Measurements from ENCODE around the gene PEDS1. TPM values are rescaled to one million over a fixed set of nuclear protein-coding genes. Genes with fewer than 3 reads are reported as not detected.
A peak's percentile ranks its signal among the peaks of the same experiment; 100 is the strongest.

Gene PEDS1
- total and polyA plus RNA-seq, 12 donors = 18.7 to 39.1 (median 29.8) TPM

- TF ChIP-seq CTCF (IDR thresholded peaks at IDR 0.05) (no peak), POLR2A (IDR thresholded peaks at IDR 0.05) (peak; percentile 2 to 18)
- Histone ChIP-seq H3K4me3 (peak overlapping the region; percentile 39 to 99 (median 83)), H3K27ac (peak overlapping the region; percentile 69 to 100 (median 98)), H3K4me1 (replicated peaks in 1 of 2) (peaks cover 20 to 30% of the 10 kb centered on the region in 2 donors), H3K36me3 (replicated peaks in 1 of 2) (peaks cover 0 to 25% of the 10 kb centered on the region in 2 donors), H3K27me3 (no peaks in the 10 kb centered on the region), H3K9me3 (replicated peaks in 1 of 3) (no peaks in the 10 kb centered on the region)
- DNase-seq = peak in 6 of 7 donors; percentile 48 to 76 (median 66)
- intact Hi-C loops (cut with DNase I) = loop anchor here in 1 of 2 donors (5.0 to 10.0 kb wide), 2 partner anchors 81 to 109 kb away; no protein-coding TSS in a partner anchor
- 0 to 27% (median 24%) methylated on average over 3 to 10 of the region's 10 CpGs for WGBS, 4 donors
Measured at GRCh38 chr20:50193199-50193835, 39.8 kb upstream of the PEDS1 start.

GRCh38 chr20:50192364-50193198 lies 39.1 kb upstream of the PEDS1 start:
- Histone ChIP-seq H3K27me3 (no peaks in the 10 kb centered on the region), H3K9me3 (replicated peaks in 1 of 3) (no peaks in the 10 kb centered on the region), H3K4me1 (replicated peaks in 1 of 2) (peaks cover 20 to 30% of the 10 kb centered on the region in 2 donors), H3K4me3 (peak overlapping the region; percentile 39 to 99 (median 83)), H3K36me3 (replicated peaks in 1 of 2) (peaks cover 0 to 25% of the 10 kb centered on the region in 2 donors), H3K27ac (peak overlapping the region; percentile 69 to 100 (median 99))
- intact Hi-C loops (cut with DNase I) = loop anchor here in 1 of 2 donors (5.0 to 10.0 kb wide), 2 partner anchors 82 to 110 kb away; no protein-coding TSS in a partner anchor
- TF ChIP-seq CTCF (IDR thresholded peaks at IDR 0.05) (no peak), POLR2A (IDR thresholded peaks at IDR 0.05) (peak in 1 of 2 donors; percentile 12)
- 0 to 4% (median 2%) methylated on average over 23 to 25 of the region's 25 CpGs for WGBS, 4 donors
- DNase-seq = peak; percentile 84 to 94 (median 87)

- Histone ChIP-seq H3K36me3 (replicated peaks in 1 of 2) (peaks cover 0 to 25% of the 10 kb centered on the region in 2 donors), H3K27me3 (no peaks in the 10 kb centered on the region), H3K27ac (peak overlapping the region; percentile 69 to 100 (median 99)), H3K4me1 (replicated peaks in 1 of 2) (peaks cover 20 to 30% of the 10 kb centered on the region in 2 donors), H3K4me3 (peak overlapping the region; percentile 56 to 99 (median 82)), H3K9me3 (replicated peaks in 1 of 3) (no peaks in the 10 kb centered on the region)
- WGBS, 4 donors = 0 to 1% (median 0%) methylated on average over 9 to 96 of the region's 96 CpGs
- TF ChIP-seq POLR2A (IDR thresholded peaks at IDR 0.05) (peak; percentile 58 to 62), CTCF (IDR thresholded peaks at IDR 0.05) (peak in 5 of 6 experiments; percentile 19 to 62 (median 48))
- intact Hi-C loops (cut with DNase I) = loop anchor here in 1 of 2 donors (5.0 to 10.0 kb wide), 2 partner anchors 83 to 111 kb away; no protein-coding TSS in a partner anchor
- peak; percentile 46 to 80 (median 60) for DNase-seq
Measured at GRCh38 chr20:50191544-50192363, 38.2 kb upstream of the PEDS1 start.
